ENCODE results near the gene TNN. TPM values are rescaled to one million over a fixed set of nuclear protein-coding genes. Genes with fewer than 3 reads are reported as not detected.

Gene TNN
- total RNA-seq, 1 experiment from 2014 or later = 0.11 TPM

GRCh38 chr1:175081983-175082382 is 14.3 kb downstream of the TNN start:
- DNase-seq = no peak
- no peak overlapping the region for H3T11ph ChIP-seq (ENCODE audit: low read length)
- H4K8ac ChIP-seq (replicated peaks; ENCODE audit: insufficient read length, low read depth, low read length) = no peak overlapping the region
- no peaks in the 10 kb centered on the region for H3K23me2 ChIP-seq (ENCODE audit: insufficient read length, low read depth, low read length, poor library complexity, severe bottlenecking)
- no peak overlapping the region for H2AFZ ChIP-seq (ENCODE audit: low read length)
- no peak overlapping the region for H3K4me2 ChIP-seq (ENCODE audit: insufficient read depth, insufficient read length, low read length)
- no peak overlapping the region for H2BK15ac ChIP-seq (ENCODE audit: low read depth, low read length)
- H3K27me3 ChIP-seq (ENCODE audit: insufficient read depth, low read length) = no peaks in the 10 kb centered on the region
- H3K56ac ChIP-seq (ENCODE audit: insufficient read length, low read depth, low read length) = no peak overlapping the region
- H3K27ac ChIP-seq (ENCODE audit: insufficient read length, low read depth, low read length) = no peak overlapping the region
- H3K4ac ChIP-seq (ENCODE audit: low read depth, low read length) = no peak overlapping the region
- H2AK5ac ChIP-seq (ENCODE audit: insufficient read length, low read length) = no peak overlapping the region
- H3K9me3 ChIP-seq (ENCODE audit: control insufficient read depth, low read depth, low read length) = no peaks in the 10 kb centered on the region
- Mint-ChIP-seq H3K27me3 (ENCODE audit: low read depth) (peaks cover 9% of the 10 kb centered on the region), H3K36me3 (ENCODE audit: insufficient read depth in 1 of 3, low read depth in 3 of 3) (no peaks in the 10 kb centered on the region), H3K4me3 (no peak overlapping the region), H3K9me3 (no peaks in the 10 kb centered on the region), H3K4me1 (peaks cover under 1% of the 10 kb centered on the region in 2 experiments), H3K27ac (no peak overlapping the region; a peak in 1 of 7 replicates)
- no peak overlapping the region for H3K23ac ChIP-seq (ENCODE audit: insufficient read length, low read depth, low read length)
- no peak overlapping the region for H4K5ac ChIP-seq (ENCODE audit: insufficient read length, low read depth, low read length)
- no peaks in the 10 kb centered on the region for H3K79me2 ChIP-seq (ENCODE audit: insufficient read depth, low read length)
- no peak overlapping the region for H4K91ac ChIP-seq (ENCODE audit: insufficient read length, low read depth, low read length)
- no peak overlapping the region for H3K18ac ChIP-seq (ENCODE audit: insufficient read length, low read depth, low read length)
- H3K79me1 ChIP-seq (ENCODE audit: insufficient read depth, low read depth, low read length, poor library complexity, severe bottlenecking) = no peaks in the 10 kb centered on the region
- H4K20me1 ChIP-seq (ENCODE audit: control insufficient read depth, insufficient read depth, insufficient read length) = no peaks in the 10 kb centered on the region
- H2BK120ac ChIP-seq (ENCODE audit: low read depth, low read length, poor library complexity, severe bottlenecking) = no peak overlapping the region
- H2BK12ac ChIP-seq (ENCODE audit: insufficient read length, low read depth, low read length) = no peak overlapping the region
- H2BK5ac ChIP-seq (ENCODE audit: insufficient read length, low read length) = no peak overlapping the region
- TF ChIP-seq CTCF (conservative IDR thresholded peaks at IDR 0.05) = no peak
- no peak overlapping the region for H3K14ac ChIP-seq (ENCODE audit: insufficient read depth, low read length)
- H3K9ac ChIP-seq (ENCODE audit: extremely low read depth, insufficient read length, low read length) = no peak overlapping the region
- no peak overlapping the region for H2BK20ac ChIP-seq (ENCODE audit: low read depth, low read length, poor library complexity, severe bottlenecking)
- H3K4me1 ChIP-seq (ENCODE audit: insufficient read depth, low read length) = no peaks in the 10 kb centered on the region
- no CpG with 5 or more reads among the region's 2 CpGs for WGBS (ENCODE audit: extremely low coverage, insufficient read length, low lambda C conversion rate)
